Measurements from ENCODE around the gene UAP1L1. TPM values are rescaled to one million over a fixed set of nuclear protein-coding genes. Genes with fewer than 3 reads are reported as not detected.

UAP1L1 gene
- total RNA-seq, 2 donors from 2014 or later, result 7.5 to 28.2 TPM

GRCh38 chr9:137127301-137128157 lies 50.2 kb downstream of the UAP1L1 start:
- peak overlapping the region; percentile 86 to 89 for H3K27ac Mint-ChIP-seq
- no peak for DNase-seq (ENCODE audit: low spot score in 2 of 2)
- peak in 1 of 2 donors; percentile 7 for ATAC-seq
- peaks cover 13 to 16% of the 10 kb centered on the region in 2 donors for H3K36me3 Mint-ChIP-seq
- H3K9me3 Mint-ChIP-seq, result no peaks in the 10 kb centered on the region

GRCh38 chr9:137128158-137128861 lies 51.0 kb downstream of the UAP1L1 start:
- DNase-seq (ENCODE audit: low spot score in 2 of 2) (peak in 1 of 2 donors; percentile 36), ATAC-seq (peak; percentile 5 to 28)
- Mint-ChIP-seq H3K36me3 (peaks cover 13 to 16% of the 10 kb centered on the region in 2 donors), H3K27ac (peak overlapping the region; percentile 86 to 89), H3K9me3 (no peaks in the 10 kb centered on the region)

DNA sequence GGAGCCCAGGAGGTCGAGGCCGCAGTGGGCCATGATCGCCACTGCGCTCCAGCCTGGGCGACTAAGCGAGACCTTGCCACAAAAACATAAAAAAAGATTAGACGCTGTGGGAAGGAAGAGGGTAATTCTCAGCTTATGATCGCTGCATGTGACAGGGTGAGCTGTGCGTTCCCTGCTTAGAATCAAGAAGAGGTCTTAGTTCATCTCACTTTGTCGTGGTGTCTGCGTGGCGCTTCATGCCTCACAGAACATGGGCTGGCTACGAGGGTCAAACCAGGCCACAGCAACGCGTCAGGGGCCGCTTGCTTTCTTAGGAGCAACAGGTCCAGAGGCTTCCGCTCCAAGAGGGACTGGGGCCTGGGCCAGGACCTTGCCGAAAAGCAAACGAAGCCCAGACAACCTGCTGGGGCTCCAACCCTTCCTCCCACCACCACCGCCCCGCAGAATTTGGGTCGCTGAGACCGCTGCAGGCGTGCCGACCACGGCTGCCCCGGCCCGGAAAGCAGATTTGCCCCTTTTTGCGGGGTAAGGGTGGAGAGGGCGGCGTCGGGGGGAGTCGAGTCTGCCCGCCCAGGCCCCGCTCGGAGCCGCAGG lies 51.6 kb downstream of the UAP1L1 start:
- H3K27ac Mint-ChIP-seq, result peak overlapping the region; percentile 86 to 89
- peaks cover 13 to 16% of the 10 kb centered on the region in 2 donors for H3K36me3 Mint-ChIP-seq
- no peak for DNase-seq (ENCODE audit: low spot score in 2 of 2)
- peak; percentile 1 to 7 for ATAC-seq
- H3K9me3 Mint-ChIP-seq, result no peaks in the 10 kb centered on the region

GRCh38 chr9:137129456-137130175 lies 52.3 kb downstream of the UAP1L1 start:
- ATAC-seq (peak; percentile 96 to 97), DNase-seq (ENCODE audit: low spot score in 2 of 2) (peak; percentile 89 to 91)
- H3K27ac Mint-ChIP-seq, result peak overlapping the region; percentile 60 to 86
- H3K36me3 Mint-ChIP-seq, result peaks cover 13 to 16% of the 10 kb centered on the region in 2 donors
- H3K9me3 Mint-ChIP-seq, result no peaks in the 10 kb centered on the region

DNA sequence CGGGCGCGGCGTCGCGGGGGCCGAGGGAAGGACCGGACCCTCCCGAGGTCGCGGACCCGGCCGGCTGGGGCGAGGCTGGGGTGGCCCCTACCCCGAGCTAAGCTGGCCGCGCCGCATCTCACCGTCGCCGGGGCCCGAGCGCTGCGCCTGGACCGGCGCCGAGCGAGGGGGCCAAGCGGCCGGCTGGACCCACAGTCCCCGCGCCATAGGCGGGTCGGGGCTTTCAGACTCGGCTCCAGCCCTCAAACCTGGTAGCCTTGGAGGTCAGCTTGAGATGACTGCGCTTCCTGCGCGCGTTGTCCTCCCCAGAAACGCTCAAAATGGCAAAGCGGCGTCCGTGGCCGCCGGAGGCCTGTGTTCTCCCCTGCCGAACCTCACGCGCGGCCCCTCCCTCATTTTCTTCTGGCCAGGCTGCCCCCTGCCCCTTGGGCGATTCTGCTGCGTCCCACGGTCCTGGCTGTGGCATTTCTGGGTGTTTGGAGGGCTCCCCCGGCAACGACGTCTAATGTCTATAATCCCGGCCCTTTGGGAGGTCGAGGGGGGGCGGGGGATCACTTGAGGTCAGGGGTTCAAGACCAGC lies 52.9 kb downstream of the UAP1L1 start:
- H3K27ac Mint-ChIP-seq, result no peak overlapping the region
- DNase-seq (ENCODE audit: low spot score in 2 of 2), result no peak
- no peaks in the 10 kb centered on the region for H3K9me3 Mint-ChIP-seq
- peaks cover 13 to 16% of the 10 kb centered on the region in 2 donors for H3K36me3 Mint-ChIP-seq
- ATAC-seq, result peak in 1 of 2 donors; percentile 9

Other genes starting within 250 kb of the UAP1L1 start
- 1 to 10 TPM; 3.7 to 6.7 TPM for gene AJM1, start 235.0 kb upstream of the UAP1L1 start, total RNA-seq
- 100 to 1,000 TPM; 129 to 167 TPM for gene PHPT1, start 228.1 kb upstream of the UAP1L1 start, total RNA-seq
- 10 to 100 TPM; 17.7 to 21.5 TPM for gene MAMDC4, start 225.2 kb upstream of the UAP1L1 start, total RNA-seq
- 100 to 1,000 TPM; 272 to 274 TPM for gene EDF1, start 211.2 kb upstream of the UAP1L1 start, total RNA-seq
- 10 to 100 TPM; 53.7 to 56.5 TPM for gene TRAF2, start 191.0 kb upstream of the UAP1L1 start, total RNA-seq
- 100 to 1,000 TPM in 1 of 2 donors, 10 to 100 TPM in 1; 66.9 to 107 TPM for gene FBXW5, start 132.8 kb upstream of the UAP1L1 start, total RNA-seq
- 1 to 10 TPM; 1.5 to 2.5 TPM for gene C8G, start 132.3 kb upstream of the UAP1L1 start, total RNA-seq
- gene LCN12, start 125.2 kb upstream of the UAP1L1 start, total RNA-seq, result 1 to 10 TPM in 1 of 2 donors, under 1 TPM in 1; 0.64 to 2.0 TPM
- gene PTGDS, start 100.0 kb upstream of the UAP1L1 start, total RNA-seq, result not detected
- gene LCNL1, start 94.5 kb upstream of the UAP1L1 start, total RNA-seq, result not detected
- gene PAXX, start 85.1 kb upstream of the UAP1L1 start, total RNA-seq, result 10 to 100 TPM; 36.7 to 64.5 TPM
- not detected for gene CLIC3, start 80.9 kb upstream of the UAP1L1 start, total RNA-seq
- 10 to 100 TPM; 17.8 to 21.9 TPM for gene ABCA2, start 49.3 kb upstream of the UAP1L1 start, total RNA-seq
- 1 to 10 TPM; 1.4 to 1.6 TPM for gene FUT7, start 45.4 kb upstream of the UAP1L1 start, total RNA-seq
- 10 to 100 TPM; 29.4 to 34.2 TPM for gene NPDC1, start 31.3 kb upstream of the UAP1L1 start, total RNA-seq
- gene ENTPD2, start 23.5 kb upstream of the UAP1L1 start, total RNA-seq, result under 1 TPM in 1 of 2 donors, not detected in 1; 0.27 TPM
- gene SAPCD2, start 7.0 kb upstream of the UAP1L1 start, total RNA-seq, result 10 to 100 TPM in 1 of 2 donors, 1 to 10 TPM in 1; 3.5 to 13.3 TPM
- gene MAN1B1, start 9.5 kb downstream of the UAP1L1 start, total RNA-seq, result 10 to 100 TPM; 23.8 to 41.4 TPM
- gene DPP7, start 37.2 kb downstream of the UAP1L1 start, total RNA-seq, result 100 to 1,000 TPM; 172 to 236 TPM
- under 1 TPM in 1 of 2 donors, not detected in 1; 0.10 TPM for gene GRIN1, start 61.6 kb downstream of the UAP1L1 start, total RNA-seq
- not detected for gene LRRC26, start 92.5 kb downstream of the UAP1L1 start, total RNA-seq
- gene TMEM210, start 94.5 kb downstream of the UAP1L1 start, total RNA-seq, result not detected
- 10 to 100 TPM; 48.1 to 68.3 TPM for gene ANAPC2, start 111.0 kb downstream of the UAP1L1 start, total RNA-seq
- gene SSNA1, start 111.2 kb downstream of the UAP1L1 start, total RNA-seq, result 10 to 100 TPM; 37.1 to 64.0 TPM
- gene TPRN, start 123.2 kb downstream of the UAP1L1 start, total RNA-seq, result 1 to 10 TPM; 5.7 to 7.3 TPM
- 10 to 100 TPM; 15.3 to 27.1 TPM for gene TMEM203, start 128.1 kb downstream of the UAP1L1 start, total RNA-seq
- gene NDOR1, start 128.2 kb downstream of the UAP1L1 start, total RNA-seq, result 10 to 100 TPM; 31.7 to 48.5 TPM
- 1 to 10 TPM; 3.1 to 9.4 TPM for gene RNF208, start 144.7 kb downstream of the UAP1L1 start, total RNA-seq
- gene CYSRT1, start 147.7 kb downstream of the UAP1L1 start, total RNA-seq, result under 1 TPM; 0.34 to 0.64 TPM
- not detected for gene RNF224, start 150.0 kb downstream of the UAP1L1 start, total RNA-seq
- under 1 TPM in 1 of 2 donors, not detected in 1; 0.12 TPM for gene SLC34A3, start 153.4 kb downstream of the UAP1L1 start, total RNA-seq
- 100 to 1,000 TPM; 277 to 307 TPM for gene TUBB4B, start 163.8 kb downstream of the UAP1L1 start, total RNA-seq
- gene STPG3, start 173.8 kb downstream of the UAP1L1 start, total RNA-seq, result not detected
- 10 to 100 TPM; 57.6 to 58.4 TPM for gene NELFB, start 177.8 kb downstream of the UAP1L1 start, total RNA-seq
- gene TOR4A, start 200.2 kb downstream of the UAP1L1 start, total RNA-seq, result 1 to 10 TPM; 2.6 to 8.8 TPM
- 1 to 10 TPM in 1 of 2 donors, under 1 TPM in 1; 0.61 to 3.1 TPM for gene NRARP, start 224.8 kb downstream of the UAP1L1 start, total RNA-seq

All from activated naive CD4-positive, alpha-beta T cell treated with anti-CD3 and anti-CD28 coated beads, Interleukin-2, amount 50 U/mL, for 72 hours (primary cell).